GM19452 (cell line): Measurements from ENCODE around the gene ZMAT5.
A peak's percentile ranks its signal among the peaks of the same experiment; 100 is the strongest.

Experiments used
- ATAC-seq: cut with Tn5 transposase; IDR thresholded peaks from one replicate; pipeline ENCODE4 v1.9.1; 2021; ENCODE audit not compliant: unreplicated experiment

Gene ZMAT5

GRCh38 chr22:29787371-29787980, 20.7 kb upstream of the ZMAT5 start:
- no peak for ATAC-seq

GRCh38 chr22:29786031-29786430, 19.2 kb upstream of the ZMAT5 start:
- ATAC-seq = no peak

GRCh38 chr22:29784451-29785361, 17.9 kb upstream of the ZMAT5 start:
- ATAC-seq = no peak

GRCh38 chr22:29782061-29782845, 15.4 kb upstream of the ZMAT5 start:
- ATAC-seq = no peak

- ATAC-seq = no peak
Observed at GRCh38 chr22:29780748-29781676, 14.2 kb upstream of the ZMAT5 start.

GRCh38 chr22:29780220-29780619, 13.4 kb upstream of the ZMAT5 start:
- no peak for ATAC-seq

GRCh38 chr22:29773233-29773632, 6.4 kb upstream of the ZMAT5 start:
- ATAC-seq = no peak

- no peak for ATAC-seq
Observed at GRCh38 chr22:29772170-29772641, 5.4 kb upstream of the ZMAT5 start.

GRCh38 chr22:29769723-29770321, 3.0 kb upstream of the ZMAT5 start:
- ATAC-seq = no peak

GRCh38 chr22:29768052-29768693, 1.4 kb upstream of the ZMAT5 start:
- no peak for ATAC-seq

- ATAC-seq = peak; percentile 60
Observed at GRCh38 chr22:29767171-29768051, 604 bp upstream of the ZMAT5 start, which contains the start of gene UQCR10. UQCR10 (plus strand) TSS chr22:29767369; CDS start chr22:29767399, 30 bp downstream.

GRCh38 chr22:29765905-29766631, 739 bp downstream of the ZMAT5 start:
- peak; percentile 16 for ATAC-seq

- ATAC-seq = no peak
Observed at GRCh38 chr22:29762263-29762662, 4.5 kb downstream of the ZMAT5 start.

GRCh38 chr22:29758959-29759358, 7.8 kb downstream of the ZMAT5 start:
- ATAC-seq = no peak

GRCh38 chr22:29758068-29758622, 8.7 kb downstream of the ZMAT5 start:
- no peak for ATAC-seq

- no peak for ATAC-seq
Observed at GRCh38 chr22:29757096-29757495, 9.7 kb downstream of the ZMAT5 start.

- ATAC-seq = no peak
Observed at GRCh38 chr22:29756341-29756740, 10.5 kb downstream of the ZMAT5 start.
